LNCAP (cell line): ENCODE data around the gene BICC1.

Experiments used
- TF ChIP-seq, protein P1 (sequence below): fragments of 450-650 bp; IDR thresholded peaks from 2 replicates; pipeline ENCODE4 v1.5.1; 2017; ENCODE audit warnings: mild to moderate bottlenecking

The BICC1 gene

DNA sequence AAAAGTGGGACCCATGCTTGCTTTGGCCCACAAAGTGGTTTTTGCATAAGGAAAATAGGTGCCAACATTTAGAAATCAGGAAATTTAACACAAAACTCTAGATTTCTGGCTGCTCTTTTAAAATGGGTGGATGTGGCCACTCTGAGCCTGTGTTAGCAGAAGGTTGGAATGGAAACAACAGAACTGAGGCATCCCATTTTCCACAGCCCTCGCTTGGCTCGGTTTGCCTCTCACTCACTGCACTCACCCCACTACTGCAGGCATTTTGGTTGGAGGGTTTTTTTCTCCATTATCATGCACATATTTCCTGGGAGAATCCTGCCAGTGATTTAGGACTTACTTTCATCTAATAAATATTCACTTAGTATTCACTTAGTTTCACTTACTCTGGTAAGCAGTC is 178.9 kb downstream of the BICC1 start:
- TF ChIP-seq, protein P1, sequence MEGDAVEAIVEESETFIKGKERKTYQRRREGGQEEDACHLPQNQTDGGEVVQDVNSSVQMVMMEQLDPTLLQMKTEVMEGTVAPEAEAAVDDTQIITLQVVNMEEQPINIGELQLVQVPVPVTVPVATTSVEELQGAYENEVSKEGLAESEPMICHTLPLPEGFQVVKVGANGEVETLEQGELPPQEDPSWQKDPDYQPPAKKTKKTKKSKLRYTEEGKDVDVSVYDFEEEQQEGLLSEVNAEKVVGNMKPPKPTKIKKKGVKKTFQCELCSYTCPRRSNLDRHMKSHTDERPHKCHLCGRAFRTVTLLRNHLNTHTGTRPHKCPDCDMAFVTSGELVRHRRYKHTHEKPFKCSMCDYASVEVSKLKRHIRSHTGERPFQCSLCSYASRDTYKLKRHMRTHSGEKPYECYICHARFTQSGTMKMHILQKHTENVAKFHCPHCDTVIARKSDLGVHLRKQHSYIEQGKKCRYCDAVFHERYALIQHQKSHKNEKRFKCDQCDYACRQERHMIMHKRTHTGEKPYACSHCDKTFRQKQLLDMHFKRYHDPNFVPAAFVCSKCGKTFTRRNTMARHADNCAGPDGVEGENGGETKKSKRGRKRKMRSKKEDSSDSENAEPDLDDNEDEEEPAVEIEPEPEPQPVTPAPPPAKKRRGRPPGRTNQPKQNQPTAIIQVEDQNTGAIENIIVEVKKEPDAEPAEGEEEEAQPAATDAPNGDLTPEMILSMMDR, result no peak

DNA sequence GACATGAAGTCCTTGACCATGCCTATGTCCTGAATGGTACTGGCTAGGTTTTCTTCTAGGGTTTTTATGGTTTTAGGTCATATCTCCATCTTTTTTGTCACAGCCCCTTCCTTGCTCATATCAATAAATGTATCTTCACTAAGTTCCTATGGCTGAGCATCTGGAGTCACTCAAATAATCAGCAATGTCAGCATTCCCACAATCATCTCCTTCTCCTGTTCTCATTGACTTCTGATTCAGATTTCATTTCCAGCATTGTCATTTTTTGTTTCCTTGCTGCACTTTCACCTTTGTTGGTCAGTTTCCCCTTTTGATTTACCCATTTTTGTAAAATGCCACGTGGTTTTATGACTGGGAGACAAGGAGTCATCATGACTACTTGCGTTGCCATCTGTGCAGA is 181.2 kb downstream of the BICC1 start:
- TF ChIP-seq, protein P1, result no peak

DNA sequence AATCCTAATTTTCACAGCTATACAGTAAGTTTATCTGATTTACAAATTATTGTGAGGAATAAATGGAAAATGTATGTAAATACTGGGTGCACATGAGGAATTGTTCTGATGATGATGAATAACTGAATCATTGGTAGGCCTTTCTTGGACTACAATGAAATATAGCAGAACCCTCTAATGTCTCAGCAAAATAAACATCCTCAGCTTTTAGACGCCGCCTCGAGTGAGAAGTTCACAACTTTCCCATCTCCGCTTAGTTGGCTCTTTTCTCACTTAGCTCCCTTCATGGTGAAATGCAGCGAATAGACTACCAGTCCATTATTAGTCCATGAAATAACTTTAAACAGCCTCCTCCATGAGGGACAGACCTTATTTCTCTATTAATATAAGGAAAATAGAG is 182.3 kb downstream of the BICC1 start:
- TF ChIP-seq, protein P1, result no peak

DNA sequence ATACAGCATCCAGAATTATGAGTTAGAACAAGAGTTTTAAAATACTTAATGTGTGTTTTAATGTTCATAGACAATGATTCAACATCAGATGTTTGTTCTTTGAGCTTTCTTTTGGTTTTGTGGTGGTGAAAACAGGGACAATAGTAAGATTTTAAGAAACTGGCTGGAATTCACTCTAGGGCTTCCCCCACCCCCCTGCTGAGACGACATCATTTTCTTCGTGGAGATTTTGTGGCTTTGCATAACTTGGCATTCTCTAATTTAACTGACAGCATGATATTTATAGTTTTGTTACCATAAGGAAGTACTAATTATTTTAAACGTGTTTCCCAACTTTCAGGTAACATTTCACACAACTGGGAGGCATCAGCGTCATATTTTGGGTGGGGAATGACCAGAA is 184.1 kb downstream of the BICC1 start:
- TF ChIP-seq, protein P1, result no peak

DNA sequence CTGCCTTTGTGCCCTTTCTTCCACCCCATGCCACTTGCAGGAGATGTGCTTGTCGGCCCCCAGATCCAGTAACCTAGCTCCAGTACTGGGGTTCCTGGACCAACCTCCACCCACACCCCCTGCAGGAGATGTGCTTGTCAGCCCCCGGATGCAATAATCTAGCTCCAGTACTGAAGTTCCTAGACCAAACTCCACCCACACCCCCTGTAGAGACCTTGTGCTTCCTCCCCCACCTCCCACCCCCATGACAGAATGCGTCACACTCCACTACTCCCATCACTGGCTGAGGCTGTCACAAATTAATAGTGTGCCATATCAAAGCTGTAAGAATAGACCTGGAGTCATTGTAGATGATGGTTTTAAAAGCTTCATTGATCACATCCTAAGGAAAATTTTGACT is 185.0 kb downstream of the BICC1 start:
- TF ChIP-seq, protein P1, result no peak

DNA sequence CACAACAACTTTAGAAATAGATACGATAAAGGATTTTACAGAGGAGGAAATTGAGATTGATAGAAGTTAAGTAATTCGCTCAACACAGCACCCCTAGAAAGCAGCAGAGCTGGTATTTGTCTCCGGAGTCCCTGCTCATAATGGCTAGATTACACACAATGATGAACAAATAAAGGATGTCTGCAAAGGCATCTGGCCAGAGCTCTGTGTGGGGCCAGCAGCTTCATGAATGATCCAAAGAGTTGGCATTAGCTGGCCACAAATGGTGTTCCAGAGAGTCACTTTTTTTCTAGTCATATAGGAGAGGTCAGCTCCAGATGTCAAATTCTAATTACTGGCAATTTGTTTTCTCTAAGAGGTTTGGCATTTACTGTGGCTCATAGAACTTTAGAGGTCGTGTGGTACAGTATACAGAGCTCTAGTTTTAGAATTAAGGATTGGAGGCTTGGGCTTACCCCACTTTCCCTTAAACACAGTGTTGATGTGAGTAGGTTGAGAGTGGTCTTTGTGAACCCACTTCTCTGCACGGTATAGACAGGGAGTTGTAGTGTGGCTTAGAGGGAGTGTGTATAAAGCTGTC is 186.2 kb downstream of the BICC1 start:
- TF ChIP-seq, protein P1, result no peak

DNA sequence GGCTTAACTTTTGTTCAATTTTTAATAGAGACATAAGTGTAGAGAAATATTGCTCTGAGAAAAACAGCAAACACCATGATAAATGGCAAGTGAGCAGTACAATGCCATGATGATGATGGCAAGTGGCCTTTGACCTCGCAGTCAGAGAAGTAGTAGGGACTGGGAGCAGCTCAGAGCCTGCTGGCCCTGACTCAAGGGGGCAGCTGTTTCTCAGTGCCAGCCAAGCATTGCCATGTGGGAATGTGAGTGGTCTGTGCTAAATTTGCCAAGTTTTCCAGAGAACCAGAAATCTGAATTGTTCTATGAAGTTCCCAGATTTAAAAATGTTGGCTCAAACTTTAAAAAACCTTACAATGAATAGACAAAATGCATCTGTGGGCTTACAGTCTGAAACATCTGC is 187.9 kb downstream of the BICC1 start:
- TF ChIP-seq, protein P1, result no peak
